DMS53 (cell line): ENCODE measurements around the gene GET4.
"Not testable (repeated sequence)": the region's sequence is repeated elsewhere in the genome, so short reads cannot be mapped to it uniquely, and the experiment has no call there.

Source experiments
- DNase-seq: peaks from one replicate; lab custom pipeline; 2025; lab: John Stamatoyannopoulos, UW

Gene GET4

GRCh38 chr7:845731-846130 lies 30.6 kb upstream of the GET4 start:
- no peak for DNase-seq

GRCh38 chr7:846958-847650 lies 29.2 kb upstream of the GET4 start:
- DNase-seq = not testable (repeated sequence)

- not testable (repeated sequence) for DNase-seq
Observed at GRCh38 chr7:847728-848127, 28.6 kb upstream of the GET4 start.

GRCh38 chr7:849145-849544 lies 27.2 kb upstream of the GET4 start:
- no peak for DNase-seq

GRCh38 chr7:849781-850180 lies 26.6 kb upstream of the GET4 start:
- DNase-seq = no peak

- no peak for DNase-seq
Observed at GRCh38 chr7:851204-851603, 25.1 kb upstream of the GET4 start.

GRCh38 chr7:853366-854117 lies 22.8 kb upstream of the GET4 start:
- no peak for DNase-seq

- DNase-seq = no peak
Observed at GRCh38 chr7:854118-854775, 22.1 kb upstream of the GET4 start.

GRCh38 chr7:855686-856369 lies 20.5 kb upstream of the GET4 start:
- no peak for DNase-seq

GRCh38 chr7:856444-857095 lies 19.8 kb upstream of the GET4 start:
- no peak for DNase-seq

GRCh38 chr7:857661-858060 lies 18.7 kb upstream of the GET4 start:
- no peak for DNase-seq

GRCh38 chr7:859359-860030 lies 16.9 kb upstream of the GET4 start:
- DNase-seq = no peak

GRCh38 chr7:860149-860548 lies 16.2 kb upstream of the GET4 start:
- DNase-seq = no peak

GRCh38 chr7:861222-861621 lies 15.1 kb upstream of the GET4 start:
- no peak for DNase-seq

GRCh38 chr7:862157-862556 lies 14.2 kb upstream of the GET4 start:
- DNase-seq = no peak

GRCh38 chr7:863106-863505 lies 13.2 kb upstream of the GET4 start:
- DNase-seq = no peak

- DNase-seq = no peak
Observed at GRCh38 chr7:865921-866320, 10.4 kb upstream of the GET4 start.

- no peak for DNase-seq
Observed at GRCh38 chr7:867001-867405, 9.4 kb upstream of the GET4 start.

- no peak for DNase-seq
Observed at GRCh38 chr7:867406-868188, 8.8 kb upstream of the GET4 start.

GRCh38 chr7:868189-868486 lies 8.2 kb upstream of the GET4 start:
- DNase-seq = no peak

- no peak for DNase-seq
Observed at GRCh38 chr7:869348-869747, 7.0 kb upstream of the GET4 start.
